IPS DF 4.7 (cell line): Measurements from ENCODE around the gene MC1R.
"Not testable (repeated sequence)": the region's sequence is repeated elsewhere in the genome, so short reads cannot be mapped to it uniquely, and the experiment has no call there.

Source experiments
- DNase-seq: peaks from one replicate; pipeline ENCODE4 v3.0.0-alpha.2; 2013; ENCODE audit warnings: low spot score; ENCODE audit errors: extremely low read depth

The MC1R gene

DNA sequence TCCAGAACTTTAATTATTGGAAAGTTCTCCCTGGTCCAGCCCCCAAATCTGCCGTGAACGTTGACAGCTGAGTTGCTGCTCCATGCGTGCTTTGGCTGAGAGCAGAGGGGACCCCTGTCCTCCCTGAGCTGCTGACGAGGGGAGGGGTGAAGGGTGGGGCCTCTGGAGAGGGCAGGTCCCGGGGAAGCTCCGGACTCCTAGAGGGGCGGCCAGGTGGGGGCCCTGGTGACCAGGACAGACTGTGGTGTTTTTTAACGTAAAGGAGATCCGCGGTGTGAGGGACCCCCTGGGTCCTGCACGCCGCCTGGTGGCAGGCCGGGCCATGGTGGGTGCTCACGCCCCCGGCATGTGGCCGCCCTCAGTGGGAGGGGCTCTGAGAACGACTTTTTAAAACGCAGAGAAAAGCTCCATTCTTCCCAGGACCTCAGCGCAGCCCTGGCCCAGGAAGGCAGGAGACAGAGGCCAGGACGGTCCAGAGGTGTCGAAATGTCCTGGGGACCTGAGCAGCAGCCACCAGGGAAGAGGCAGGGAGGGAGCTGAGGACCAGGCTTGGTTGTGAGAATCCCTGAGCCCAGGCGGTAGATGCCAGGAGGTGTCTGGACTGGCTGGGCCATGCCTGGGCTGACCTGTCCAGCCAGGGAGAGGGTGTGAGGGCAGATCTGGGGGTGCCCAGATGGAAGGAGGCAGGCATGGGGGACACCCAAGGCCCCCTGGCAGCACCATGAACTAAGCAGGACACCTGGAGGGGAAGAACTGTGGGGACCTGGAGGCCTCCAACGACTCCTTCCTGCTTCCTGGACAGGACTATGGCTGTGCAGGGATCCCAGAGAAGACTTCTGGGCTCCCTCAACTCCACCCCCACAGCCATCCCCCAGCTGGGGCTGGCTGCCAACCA lies at the start of gene MC1R:
Gene MC1R (plus strand): TSS at position 410 of the 895 bp plus-strand sequence. CDS start 397 bp downstream, at position 807.
- no peak for DNase-seq

GRCh38 chr16:89869911-89870310 lies 48.8 kb upstream of the MC1R start:
- DNase-seq = no peak

- DNase-seq = no peak
Measured at GRCh38 chr16:89870440-89870839, 48.2 kb upstream of the MC1R start.

GRCh38 chr16:89871895-89872294 lies 46.8 kb upstream of the MC1R start:
- no peak for DNase-seq

DNA sequence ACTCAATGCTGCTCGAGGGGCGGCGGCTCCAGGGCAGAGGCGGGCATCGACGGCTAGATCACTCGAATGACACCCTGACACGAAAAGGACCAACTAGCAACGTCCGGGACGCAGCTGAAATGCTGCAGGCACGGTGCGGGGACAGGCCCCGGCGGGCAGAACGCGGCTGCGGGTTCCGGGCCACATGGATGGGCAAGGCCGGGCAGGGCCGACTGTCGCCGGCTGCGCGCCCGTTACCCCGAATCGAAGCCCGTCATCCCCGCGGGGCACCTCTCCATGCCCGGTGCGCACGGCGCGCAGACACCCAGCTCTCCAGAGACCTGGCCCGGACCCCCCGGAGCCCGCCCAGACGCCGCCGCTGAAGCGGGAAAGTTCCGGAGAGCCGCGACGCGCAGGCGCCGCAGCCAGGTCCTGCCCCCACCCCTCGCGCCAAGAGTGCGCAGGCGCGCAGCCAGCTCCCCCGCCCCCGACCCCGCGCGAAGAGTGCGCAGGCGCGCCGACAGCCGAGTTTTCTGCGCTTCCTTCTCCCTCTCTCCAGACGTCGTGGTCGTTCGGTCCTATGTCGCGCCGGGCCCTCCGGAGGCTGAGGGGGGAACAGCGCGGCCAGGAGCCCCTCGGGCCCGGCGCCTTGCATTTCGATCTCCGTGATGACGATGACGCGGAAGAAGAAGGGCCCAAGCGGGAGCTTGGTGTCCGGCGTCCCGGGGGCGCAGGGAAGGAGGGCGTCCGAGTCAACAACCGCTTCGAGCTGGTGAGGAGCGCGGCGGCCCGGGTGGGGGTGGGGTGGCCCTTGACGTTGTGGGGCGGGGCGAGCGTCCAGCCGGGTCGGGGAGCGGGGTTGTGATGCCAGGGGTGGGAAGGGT lies 45.3 kb upstream of the MC1R start, which contains the start of gene TCF25:
Gene TCF25 (plus strand): TSS at position 484 of the 863 bp plus-strand sequence. CDS start 76 bp downstream, at position 560.
- DNase-seq = peak; percentile 22

DNA sequence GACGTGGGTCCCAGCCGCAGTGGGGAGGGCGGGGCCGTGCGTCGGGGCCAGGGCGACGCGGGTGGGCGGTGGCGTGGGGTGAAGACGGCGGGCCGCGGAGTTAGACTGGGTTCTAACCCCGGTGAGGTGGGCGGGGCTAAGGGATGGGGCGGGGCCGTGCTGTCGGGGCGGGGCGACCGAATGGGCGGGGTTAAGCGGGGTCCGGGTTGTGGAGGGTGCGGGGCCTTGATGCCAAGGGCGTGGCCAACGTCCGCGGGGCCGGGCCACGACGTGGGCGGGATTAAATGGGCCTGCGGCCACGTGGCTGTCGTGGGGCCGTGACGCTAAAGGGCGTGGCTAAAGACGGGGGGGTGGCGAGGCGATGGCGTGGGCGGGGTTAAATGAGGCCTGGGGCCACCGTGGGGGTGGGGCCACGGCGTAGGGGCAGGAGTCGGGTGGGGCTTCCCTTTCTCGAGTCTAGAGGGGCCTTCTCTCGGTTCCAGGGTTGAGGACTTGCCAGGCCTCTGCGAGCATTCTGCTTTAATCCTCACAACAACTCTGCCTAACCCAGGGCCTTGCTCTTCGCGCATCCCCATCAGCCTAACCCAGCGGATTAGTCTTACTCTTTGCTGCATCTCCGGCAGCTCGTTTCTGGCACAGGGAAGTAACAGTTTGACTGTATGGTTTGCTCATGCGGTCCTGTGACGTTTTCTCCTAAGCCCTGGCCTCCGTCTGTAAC lies 44.5 kb upstream of the MC1R start:
- DNase-seq = peak; percentile 53

DNA sequence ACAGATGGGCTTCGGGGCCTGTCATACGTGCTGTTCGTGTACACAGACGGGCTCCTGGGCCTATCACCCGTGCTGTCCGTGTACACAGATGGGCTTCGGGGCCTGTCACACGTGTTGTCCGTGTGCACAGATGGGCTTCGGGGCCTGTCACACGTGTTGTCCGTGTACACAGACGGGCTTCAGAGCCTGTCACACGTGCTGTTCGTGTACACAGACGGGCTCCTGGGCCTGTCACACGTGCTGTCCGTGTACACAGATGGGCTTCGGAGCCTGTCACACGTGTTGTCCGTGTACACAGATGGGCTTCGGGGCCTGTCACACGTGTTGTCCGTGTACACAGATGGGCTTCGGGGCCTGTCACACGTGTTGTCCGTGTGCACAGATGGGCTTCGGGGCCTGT lies 39.5 kb upstream of the MC1R start:
- DNase-seq = not testable (repeated sequence)

DNA sequence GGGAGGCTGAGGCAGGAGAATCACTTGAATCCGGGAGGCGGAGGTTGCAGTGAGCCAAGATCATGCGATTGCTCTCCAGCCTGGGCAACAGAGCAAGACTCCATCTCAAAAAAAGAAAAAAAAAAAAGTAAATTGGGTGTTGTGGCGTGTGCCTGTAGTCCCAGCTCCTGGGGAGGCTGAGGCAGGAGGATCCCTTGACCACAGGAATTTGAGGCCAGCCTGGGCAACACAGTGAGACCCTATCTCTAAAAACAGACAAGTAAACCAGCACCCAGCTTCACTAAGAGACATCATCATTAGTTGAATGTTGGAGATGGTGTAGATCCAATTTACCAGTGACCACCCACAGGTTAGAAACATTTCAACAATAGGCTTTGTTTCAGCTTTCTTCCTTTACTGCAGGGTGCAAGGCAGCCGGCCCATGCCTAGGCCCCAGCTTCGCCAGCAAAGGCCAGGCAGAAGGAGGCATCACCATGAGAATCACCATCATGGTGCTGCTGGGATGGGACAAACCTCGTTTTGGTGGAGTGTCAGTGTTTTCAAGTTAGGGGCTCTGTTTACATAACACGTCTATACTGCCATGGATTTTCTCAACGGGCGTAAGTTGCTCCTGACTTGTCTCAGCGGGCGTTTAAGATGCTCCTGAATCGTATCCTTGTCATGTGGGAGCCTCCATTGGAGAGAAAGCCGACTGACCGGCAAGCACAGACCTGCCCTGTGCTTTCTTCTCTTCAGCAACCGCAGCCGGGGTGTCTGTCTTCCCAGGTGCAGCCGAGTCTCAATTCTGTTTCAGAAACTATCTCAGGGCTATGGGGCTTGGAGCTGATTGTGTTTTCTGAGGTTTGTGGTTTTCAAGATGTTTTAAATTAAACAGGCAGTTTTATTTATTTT lies 37.9 kb upstream of the MC1R start:
- no peak for DNase-seq

GRCh38 chr16:89881368-89881730 lies 37.3 kb upstream of the MC1R start:
- DNase-seq = no peak

DNA sequence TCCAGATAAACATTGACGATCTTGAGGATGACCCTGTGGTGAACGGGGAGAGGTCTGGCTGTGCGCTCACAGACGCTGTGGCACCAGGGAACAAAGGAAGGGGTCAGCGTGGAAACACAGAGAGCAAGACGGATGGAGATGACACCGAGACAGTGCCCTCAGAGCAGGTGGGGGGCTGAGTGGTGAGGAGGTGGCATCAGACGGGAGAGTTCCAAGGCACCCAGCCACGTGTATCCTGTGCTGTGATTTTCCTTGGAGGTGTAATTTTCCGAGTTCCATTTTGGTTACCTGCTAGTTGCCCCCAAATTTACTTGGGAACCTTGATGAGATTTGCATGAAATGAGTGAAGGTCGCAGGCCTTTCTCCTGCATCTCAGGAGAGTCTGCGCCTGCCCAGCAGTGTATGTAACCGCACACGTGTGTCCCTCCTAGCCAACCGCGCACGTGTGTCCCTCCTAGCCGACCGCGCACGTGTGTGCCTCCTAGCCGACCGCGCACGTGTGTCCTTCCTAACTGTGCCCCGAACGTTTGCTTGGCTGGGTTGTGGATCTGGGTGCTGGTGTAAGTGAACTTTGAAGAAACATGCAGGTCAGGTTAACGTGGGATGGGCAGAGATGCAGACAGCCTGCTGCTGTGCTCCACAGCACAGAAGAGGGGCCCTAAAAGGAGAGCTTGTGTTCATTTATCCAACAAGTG lies 35.2 kb upstream of the MC1R start:
- DNase-seq = no peak

- no peak for DNase-seq
Measured at GRCh38 chr16:89884041-89884421, 34.6 kb upstream of the MC1R start.

DNA sequence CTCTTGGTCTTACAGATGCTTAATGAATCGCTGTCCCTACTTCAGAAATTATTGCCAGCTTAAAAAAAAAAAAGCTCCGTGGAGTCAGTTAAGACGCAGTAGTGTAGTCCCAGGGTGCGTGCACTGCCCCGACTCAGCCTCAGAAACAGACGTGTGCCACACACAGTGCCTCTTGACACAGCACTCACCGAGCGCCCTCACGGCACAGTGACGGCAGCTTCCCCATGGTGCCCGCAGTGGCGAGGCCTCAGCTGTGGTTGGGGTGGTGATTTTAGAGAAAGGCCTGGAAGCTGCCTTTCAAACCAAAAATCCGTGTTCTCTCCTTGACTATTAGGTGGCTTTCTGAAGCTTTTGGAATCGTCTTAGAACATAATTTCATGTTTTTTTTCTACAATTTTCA lies 31.4 kb upstream of the MC1R start:
- DNase-seq = no peak

DNA sequence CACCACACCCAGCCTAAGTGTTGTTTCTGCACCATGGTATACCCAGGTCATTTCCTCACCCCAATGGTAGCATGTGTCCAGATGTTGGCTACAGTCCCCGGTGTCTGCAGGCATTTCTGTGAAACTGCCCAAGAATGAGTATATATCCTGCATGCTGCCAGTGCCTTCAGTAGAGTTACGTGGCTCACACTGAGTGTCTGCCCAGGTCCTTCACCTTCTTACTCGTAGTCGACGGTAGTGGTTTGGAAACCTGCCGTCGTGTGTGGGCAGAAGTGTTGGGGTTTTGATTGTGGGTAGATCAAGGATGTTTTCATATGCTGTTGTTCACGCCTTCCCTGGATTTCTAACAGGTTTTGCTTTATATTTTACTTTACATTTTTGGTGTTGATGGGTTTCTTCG lies 28.5 kb upstream of the MC1R start:
- DNase-seq = no peak

DNA sequence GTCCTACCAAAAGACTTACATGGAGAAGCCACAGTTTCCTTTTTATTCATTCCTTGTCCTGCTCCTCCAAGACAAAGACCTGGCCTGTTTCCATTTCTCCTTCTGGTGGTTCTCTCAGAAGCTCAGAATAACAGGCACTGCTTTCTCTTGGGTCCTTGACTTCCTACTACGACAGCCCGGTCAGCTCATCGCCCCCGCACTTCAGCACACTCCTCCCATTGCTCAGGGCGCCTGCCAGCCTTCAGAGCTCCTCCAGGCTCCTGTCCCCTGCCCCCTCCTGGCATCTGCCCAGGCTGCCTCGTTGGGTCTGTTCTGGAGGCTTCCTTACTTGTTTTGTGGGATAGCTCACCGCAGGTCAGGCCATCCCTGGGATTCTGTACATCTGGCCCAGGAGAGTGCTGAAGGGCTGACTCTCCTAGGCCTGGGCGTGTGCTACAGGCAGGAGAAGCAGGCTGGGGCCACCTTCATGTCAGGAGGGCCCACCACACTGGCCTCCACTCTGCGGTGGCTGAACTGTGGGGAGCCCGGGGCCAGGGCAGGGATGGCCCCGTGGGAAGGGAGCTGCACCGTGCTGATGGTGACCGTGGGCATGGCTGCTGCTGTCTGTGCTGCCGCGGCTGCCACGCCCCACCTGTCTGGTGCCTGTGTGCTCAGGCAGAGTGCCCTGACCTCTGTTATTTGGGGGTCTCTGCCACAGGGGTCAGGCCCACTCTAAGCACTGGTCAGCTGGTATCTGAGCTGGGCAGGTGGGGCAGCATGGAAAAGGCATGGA lies 27.6 kb upstream of the MC1R start:
- DNase-seq = no peak

DNA sequence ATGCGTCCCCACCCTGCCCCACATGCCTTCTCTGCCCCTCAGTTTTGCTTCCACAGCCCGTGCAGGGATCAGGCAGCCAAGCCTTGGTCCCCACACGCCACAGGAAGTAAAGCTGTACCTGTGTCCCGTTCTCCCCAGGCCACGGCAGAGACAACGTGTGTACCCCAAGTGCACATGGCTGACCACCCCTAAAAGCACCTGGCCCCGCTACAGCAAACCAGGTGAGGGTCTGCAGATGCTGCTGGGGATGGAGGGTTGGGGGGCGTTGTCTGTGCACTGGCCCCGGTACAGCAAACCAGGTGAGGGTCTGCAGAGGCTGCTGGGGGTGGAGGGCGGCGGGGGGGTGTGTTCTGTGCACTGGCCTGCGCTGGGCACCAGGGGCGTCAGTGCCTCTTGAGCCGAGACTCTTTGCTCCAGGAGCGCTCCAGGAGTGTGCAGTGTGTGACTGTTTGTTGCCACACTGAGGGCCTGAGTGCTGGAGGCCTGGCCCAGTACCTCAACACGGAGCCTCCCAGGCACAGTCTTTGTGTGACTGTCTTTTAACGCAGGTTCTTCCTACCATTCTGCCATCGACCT lies 26.5 kb upstream of the MC1R start:
- no peak for DNase-seq

DNA sequence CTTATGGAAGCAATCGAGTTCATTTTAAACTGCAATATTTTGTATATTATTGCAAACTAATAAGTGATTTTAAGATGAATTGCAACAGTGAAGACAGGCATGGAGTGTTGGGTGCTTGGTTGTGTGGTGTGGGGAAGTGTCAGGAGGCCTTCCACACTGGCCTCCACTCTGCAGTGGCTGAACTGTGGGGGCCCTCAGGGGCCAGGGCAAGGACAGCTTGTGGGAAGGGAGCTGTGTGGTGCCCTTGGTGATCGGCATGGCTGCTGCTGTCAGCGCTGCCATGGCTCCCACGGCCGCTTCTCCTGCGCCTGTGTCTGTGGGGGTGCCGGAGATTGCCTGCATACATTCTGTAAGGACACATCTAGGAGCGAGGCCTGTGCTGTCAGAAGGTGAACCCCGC lies 26.0 kb upstream of the MC1R start:
- no peak for DNase-seq

DNA sequence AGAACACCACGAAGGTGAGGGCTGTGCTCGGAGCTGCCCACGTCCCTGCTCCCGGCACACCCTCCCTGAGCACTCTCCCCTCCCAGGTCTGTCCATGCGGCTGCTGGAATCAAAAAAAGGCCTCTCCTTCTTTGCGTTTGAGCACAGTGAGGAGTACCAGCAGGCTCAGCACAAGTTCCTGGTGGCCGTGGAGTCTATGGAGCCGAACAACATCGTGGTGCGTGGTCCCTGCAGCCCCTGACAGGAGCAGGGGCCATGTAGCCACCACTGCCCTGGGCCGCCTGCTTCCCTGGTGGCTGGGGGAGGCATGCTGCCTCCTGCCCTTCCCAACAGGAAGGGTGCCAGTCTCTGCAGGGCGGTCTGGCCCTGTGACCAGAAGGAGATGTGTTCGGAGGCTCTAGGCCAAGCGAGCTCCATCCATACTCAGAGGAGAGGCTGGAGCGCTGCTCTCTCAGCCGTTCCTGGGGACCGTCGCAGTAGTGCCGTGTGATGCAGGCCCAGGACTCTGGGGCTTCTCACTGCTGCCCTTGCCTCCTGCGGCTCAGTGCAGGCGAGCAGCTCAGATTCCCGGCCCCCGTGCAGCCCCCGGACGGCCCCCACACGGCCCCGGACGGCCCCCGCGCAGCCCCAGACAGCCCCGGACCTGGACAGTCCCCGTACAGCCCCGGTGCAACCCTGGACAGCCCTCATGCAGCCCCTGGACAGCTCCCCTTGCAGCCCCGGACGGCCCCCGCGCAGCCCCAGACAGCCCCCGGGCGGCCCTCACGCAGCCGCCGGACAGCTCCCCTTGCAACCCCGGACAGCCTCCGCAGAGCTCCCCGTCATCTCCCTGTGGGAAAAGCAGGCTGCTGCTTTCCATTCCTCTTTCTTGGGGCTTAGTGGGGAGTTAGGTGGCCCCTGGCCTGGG lies 24.8 kb upstream of the MC1R start:
- no peak for DNase-seq
